ENCODE measurements around the gene SYT13.
A peak's percentile ranks its signal among the peaks of the same experiment; 100 is the strongest.

SYT13 gene

DNA sequence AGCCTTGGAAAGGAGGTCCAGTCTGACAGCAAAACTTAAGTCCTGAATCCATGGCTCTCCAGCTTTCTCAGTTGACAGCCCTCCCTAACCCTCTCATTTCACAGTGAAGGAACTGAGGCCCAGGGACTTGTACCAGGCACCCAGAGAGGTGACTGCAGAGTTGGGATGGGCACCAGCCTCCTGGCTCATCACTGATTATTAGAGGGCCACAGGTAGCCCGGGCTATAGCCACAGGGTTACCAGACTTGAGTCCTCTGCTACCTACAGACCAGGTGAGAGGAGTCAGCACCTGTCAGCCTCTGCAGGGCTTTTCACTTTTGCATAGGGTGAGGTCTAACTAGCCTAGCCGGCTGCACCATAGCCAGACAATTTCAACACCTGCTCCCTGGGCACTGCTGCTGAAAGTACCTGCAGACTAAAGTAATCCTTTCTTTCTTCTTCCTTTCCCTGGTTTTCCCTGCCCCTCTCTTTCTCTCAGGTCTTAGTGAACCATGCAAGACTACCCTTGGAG is 37.6 kb downstream of the SYT13 start:
- DNase-seq (ENCODE audit: low read depth in 3 of 3): no peak

- DNase-seq (ENCODE audit: low read depth in 3 of 3): no peak
Measured at GRCh38 chr11:45247433-45247832, 38.7 kb downstream of the SYT13 start.

- no peak for DNase-seq (ENCODE audit: low read depth in 3 of 3)
Measured at GRCh38 chr11:45246241-45246640, 39.9 kb downstream of the SYT13 start.

- no peak for DNase-seq (ENCODE audit: low read depth in 3 of 3)
Measured at GRCh38 chr11:45245218-45246045, 40.7 kb downstream of the SYT13 start.

- no peak for DNase-seq (ENCODE audit: low read depth in 3 of 3)
Measured at GRCh38 chr11:45243967-45244366, 42.2 kb downstream of the SYT13 start.

GRCh38 chr11:45239733-45240132 is 46.4 kb downstream of the SYT13 start:
- DNase-seq (ENCODE audit: low read depth in 3 of 3): no peak

GRCh38 chr11:45238724-45239123 is 47.4 kb downstream of the SYT13 start:
- no peak for DNase-seq (ENCODE audit: low read depth in 3 of 3)

DNA sequence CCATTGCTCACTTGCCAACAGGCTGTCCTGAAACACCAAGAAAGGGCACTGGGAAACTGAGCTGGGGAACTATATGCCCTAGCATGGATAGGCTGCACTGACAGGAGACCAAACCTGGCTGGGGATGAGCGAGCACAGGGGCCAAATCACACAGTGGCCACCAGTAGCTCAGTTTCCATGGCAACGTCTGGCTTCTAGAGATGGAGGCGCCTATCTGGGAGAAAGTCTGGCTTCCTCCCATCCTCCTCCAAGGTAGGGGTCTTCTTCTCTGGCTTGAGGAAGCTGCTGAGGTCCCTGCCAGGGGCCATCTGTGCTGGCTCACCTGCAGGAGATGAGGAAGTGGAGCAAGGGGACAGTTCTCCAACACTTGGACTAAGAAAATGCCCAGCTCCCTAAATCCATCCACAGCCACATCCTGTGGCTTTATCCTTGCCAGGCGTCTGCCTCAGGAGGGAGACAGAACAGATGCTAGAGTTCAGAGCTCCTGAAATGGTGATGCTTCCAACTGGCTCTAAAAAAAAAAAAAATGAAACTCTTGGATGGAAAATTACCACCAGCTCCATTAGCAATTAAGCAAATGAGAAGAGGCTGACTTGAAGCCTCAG is 48.3 kb downstream of the SYT13 start:
- DNase-seq (ENCODE audit: low read depth in 3 of 3): no peak

GRCh38 chr11:45234306-45235006 is 51.7 kb downstream of the SYT13 start:
- DNase-seq (ENCODE audit: low read depth in 3 of 3): no peak

DNA sequence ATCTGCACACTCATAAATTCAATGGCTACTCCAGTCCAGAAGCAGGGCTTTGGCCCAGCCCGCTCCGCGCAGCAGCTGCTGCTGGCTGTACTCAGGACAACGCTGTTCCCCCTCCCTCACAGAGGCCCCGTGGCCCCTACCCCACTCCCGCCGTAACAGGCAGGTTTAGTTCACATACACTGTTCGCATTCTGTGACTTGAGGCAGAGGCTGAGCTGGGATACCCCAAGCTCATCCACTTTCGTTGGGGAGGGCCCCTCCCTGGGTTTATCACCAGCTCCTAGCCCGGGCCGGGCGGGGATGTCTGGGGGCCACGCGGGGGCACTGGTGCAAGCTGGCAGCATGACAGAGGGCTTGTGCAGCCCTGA is 52.4 kb downstream of the SYT13 start:
- no peak for DNase-seq (ENCODE audit: low read depth in 3 of 3)

GRCh38 chr11:45233121-45233803 is 52.9 kb downstream of the SYT13 start:
- DNase-seq (ENCODE audit: low read depth in 3 of 3): peak; percentile 16 to 27 (median 18)

DNA sequence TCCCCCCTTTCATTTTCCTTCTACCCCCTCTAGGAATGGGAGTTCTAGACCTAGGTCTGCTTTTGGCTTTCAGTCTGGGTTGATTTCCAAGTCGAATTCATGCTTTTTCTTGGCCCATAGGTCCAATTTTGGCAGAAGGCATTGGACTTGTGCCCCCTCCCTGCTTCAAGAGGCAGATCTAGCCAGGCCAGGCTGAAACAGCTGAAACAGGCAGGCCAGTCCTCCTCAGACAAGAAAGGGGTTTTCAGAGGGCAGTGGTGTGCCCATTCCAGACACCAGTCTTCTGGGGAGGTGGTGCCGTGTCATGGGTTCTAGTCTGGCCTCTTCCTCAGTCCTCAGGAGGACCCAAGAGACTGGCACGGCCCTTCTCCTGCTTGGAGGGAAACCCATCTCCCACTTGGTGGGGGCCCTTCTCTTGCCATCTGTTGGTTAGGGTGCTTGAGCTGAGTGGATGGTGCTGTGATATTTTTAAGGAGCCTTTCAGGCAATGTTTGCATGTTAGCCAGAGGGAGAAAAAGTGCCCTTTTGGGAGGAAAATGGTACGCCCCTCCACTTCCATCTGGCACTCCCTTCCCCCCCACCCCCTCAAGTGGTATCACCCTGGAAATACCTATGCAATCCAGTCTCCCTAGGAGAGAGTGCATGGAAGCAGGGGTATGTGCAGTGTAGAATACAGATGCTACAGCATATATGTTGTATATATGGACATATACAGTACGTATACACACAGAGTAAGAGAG is 53.6 kb downstream of the SYT13 start:
- no peak for DNase-seq (ENCODE audit: low read depth in 3 of 3)

- DNase-seq (ENCODE audit: low read depth in 3 of 3): no peak
Measured at GRCh38 chr11:45229401-45230020, 56.6 kb downstream of the SYT13 start.

DNA sequence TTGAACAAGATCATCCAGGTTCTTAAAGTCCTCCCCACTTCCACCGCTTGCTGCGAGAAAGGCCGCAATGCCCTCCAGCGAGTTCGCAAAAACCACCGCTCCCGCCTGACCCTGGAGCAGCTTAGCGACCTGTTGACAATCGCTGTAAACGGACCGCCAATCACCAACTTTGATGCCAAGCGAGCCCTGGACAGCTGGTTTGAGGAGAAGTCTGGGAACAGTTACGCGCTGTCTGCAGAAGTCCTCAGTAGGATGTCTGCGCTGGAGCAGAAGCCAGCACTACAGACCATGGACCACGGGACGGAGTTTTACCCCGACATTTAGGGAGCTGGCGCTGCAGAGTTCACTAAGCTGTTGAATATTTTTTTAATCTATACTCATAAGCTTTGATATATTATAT is 58.3 kb downstream of the SYT13 start:
- DNase-seq (ENCODE audit: low read depth in 3 of 3): no peak

- DNase-seq (ENCODE audit: low read depth in 3 of 3): no peak
Measured at GRCh38 chr11:45226901-45227300, 59.2 kb downstream of the SYT13 start.

DNA sequence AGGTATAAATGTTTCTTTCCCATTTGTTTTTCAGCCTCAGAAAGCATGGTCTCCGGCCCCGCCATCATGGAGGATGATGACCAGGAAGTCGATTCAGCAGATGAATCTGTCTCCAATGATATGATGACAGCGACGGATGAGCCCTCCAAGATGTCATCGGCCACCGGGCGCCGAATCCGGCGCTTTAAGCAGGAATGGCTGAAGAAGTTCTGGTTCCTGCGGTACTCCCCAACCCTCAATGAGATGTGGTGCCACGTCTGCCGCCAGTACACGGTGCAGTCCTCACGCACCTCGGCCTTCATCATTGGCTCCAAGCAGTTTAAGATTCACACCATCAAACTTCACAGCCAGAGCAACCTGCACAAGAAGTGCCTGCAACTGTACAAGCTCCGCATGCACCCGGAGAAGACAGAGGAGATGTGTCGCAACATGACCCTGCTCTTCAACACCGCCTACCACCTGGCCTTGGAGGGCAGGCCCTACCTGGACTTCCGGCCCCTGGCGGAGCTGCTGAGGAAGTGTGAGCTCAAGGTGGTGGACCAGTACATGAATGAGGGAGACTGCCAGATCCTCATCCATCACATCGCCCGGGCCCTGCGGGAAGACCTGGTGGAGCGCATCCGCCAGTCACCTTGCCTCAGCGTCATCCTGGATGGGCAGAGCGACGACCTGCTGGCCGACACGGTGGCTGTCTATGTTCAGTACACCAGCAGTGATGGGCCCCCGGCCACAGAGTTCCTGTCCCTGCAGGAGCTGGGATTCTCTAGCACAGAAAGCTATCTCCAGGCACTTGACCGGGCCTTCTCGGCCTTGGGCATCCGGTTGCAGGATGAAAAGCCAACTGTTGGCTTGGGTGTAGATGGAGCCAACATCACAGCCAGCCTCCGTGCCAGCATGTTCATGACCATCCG is 59.9 kb downstream of the SYT13 start:
- DNase-seq (ENCODE audit: low read depth in 3 of 3): no peak

DNA sequence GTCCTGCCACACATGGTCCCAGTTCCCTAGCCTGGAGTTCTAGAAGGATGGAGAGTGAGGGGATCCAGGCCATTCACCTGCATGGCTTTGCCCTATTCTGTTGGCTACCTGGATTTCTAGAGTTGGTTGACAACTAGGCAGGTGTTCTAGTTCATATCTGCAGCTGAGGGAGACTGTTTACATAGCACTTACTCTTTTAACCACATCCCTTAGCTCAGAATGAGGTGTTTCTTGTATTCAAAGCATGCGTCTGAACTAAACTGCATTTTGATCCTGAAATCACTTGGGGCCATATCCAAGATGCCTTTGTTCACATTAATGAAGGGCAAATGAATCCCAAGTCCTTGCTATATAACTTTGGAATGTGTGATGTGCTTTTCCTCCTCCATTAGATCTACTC is 60.9 kb downstream of the SYT13 start:
- DNase-seq (ENCODE audit: low read depth in 3 of 3): no peak

DNA sequence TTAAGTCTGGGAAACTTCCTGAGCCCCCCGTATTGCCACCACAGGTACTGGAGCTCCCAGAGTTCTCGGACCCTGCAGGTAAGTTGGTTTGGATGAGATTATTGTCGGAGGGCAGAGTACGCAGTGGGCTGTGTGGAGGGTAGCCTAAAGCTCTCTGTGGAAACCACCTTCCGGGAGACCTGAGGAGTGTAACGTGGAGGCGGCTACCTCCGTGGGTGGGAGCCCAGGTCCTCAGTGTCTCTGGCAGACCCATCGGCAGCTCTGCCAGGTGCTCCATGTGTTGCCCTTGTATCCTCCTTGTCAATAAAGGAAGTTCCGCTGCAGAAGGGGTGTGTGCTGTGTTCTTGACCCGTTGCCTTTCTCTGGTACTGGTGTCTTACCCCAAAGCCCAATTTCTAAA is 61.4 kb downstream of the SYT13 start:
- DNase-seq (ENCODE audit: low read depth in 3 of 3): no peak

DNA sequence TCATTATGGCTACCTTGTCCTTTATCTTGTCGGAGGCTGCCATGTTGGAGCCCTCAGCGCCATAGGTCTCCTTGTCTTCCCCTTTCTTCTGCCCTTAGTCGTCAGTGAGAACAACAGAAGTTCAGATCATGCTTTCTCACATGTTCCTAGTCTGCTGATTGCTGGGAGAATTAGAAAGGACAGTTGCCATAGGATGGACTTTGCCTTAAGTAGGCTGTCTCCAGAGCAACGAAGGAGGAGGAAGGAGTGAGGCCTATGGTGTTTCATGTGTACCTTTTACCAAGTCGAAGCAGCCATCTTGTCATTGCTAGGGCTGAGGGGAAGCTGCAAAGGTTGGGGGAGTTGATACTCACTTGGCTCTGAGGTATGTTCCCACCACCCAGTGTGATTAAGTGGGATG is 62.6 kb downstream of the SYT13 start:
- DNase-seq (ENCODE audit: low read depth in 3 of 3): no peak

DNA sequence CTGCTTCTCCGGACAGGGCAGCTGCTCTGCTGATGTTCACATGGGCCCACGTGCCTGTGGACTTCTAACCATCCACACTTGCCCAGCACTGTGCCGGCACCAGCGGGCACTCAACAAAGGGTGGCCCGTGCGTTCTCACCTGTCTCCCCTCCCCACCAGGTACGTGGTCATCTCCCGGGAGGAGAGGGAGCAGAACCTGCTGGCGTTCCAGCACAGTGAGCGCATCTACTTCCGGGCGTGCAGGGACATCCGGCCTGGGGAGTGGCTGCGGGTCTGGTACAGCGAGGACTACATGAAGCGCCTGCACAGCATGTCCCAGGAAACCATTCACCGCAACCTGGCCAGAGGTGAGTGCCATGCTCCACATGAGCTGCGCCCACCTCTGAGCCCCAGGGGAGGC is 66.7 kb downstream of the SYT13 start:
- DNase-seq (ENCODE audit: low read depth in 3 of 3): no peak
